HL-60/S4 treated with retinoic acid at 250 ng/mL for 4 days and 3 days (cell line): ENCODE results near the gene TST.

Source experiments
- in situ Hi-C: fragments of 300-500 bp; cut with MboI; formaldehyde crosslinking; loops from 2 replicates; pipeline ENCODE4 v1.7.0; 2022; ENCODE audit warnings: low sequenced_read_pairs

Gene TST

DNA sequence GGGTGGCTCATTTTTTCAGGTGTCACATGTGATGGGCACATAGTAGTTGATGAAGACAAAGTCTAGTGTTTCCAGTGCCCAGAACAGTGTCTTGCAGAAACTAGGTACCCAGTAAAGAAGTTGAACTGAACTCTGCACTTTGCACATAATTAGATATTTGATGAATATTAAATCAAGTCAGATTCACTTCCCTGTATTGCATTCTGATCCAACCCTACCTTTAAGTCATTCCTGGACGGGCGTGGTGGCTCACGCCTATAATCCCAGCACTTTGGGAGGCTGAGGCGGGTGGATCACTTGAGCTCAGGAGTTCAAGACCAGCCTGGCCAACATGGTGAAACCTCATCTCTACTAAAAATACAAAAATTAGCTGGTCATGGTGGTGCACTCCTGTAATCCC, 30.2 kb downstream of the TST start:
- in situ Hi-C loops: loop anchor here (10.0 to 25.0 kb wide), 2 partner anchors 204 to 452 kb away; partner anchors contain the start of gene EIF3D

DNA sequence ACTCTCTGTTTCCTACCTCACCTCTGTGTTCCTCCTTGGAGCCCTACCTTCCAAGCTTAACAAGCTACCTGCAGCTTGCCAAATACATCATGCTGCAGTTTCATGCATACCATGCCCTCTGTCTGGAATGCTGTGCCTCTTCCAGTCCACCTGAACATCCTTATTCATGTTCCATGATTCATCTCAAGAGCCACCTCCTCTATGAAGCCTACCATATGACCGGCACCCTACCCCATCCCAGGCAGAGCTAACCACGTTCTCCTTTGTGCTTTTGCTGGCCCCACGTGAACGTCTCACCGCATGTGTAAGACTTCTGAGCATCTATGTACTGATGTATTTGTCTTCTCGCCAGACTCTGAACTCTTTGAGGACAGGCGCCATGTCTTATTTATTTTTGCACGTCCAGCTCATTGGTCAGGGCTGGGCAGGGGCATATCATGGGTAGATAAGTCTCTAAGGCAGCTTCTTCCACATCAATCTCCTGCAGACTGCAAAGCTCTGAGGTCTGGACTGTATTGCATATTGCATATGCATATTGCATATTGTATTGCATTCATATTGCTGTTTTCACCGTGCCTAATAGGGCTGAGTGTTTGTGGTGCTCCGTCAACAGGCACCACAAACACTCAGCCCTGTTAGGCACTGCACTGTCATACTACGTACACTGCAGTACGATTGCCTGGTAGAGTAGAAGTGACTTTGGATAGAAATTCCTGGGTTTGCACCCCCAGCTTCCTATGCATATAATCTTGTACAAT, 31.0 kb downstream of the TST start:
- in situ Hi-C loops: loop anchor here (10.0 to 25.0 kb wide), 2 partner anchors 203 to 451 kb away; partner anchors contain the start of gene EIF3D

DNA sequence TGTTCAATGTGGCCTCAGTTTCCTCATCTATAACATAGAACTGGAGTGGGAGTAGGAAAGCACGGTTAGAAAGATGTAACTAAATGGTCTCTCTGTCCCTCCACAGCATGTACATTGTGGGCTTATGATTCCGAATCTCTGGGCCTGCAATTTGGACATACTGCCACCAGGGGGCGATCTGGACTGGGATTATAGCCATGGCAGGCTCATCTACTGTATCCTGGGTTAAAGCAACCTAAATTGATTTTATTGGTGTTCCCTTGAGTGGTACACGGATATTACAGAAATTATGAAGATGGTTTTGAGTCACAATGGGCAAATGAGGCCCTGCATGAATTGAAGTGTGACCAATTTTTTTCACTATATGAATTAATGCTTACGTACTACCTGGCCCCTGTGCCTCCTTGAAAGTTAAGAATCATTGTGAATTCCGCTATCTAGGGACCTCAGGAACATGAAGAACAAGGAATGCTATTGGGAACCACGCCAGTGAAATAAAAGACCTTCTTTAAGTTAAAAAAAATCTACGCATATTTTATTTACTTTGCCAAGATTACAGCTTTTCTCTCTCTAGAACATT, 32.9 kb downstream of the TST start:
- in situ Hi-C loops: loop anchor here (10.0 to 25.0 kb wide), 2 partner anchors 202 to 449 kb away; partner anchors contain the start of gene EIF3D

DNA sequence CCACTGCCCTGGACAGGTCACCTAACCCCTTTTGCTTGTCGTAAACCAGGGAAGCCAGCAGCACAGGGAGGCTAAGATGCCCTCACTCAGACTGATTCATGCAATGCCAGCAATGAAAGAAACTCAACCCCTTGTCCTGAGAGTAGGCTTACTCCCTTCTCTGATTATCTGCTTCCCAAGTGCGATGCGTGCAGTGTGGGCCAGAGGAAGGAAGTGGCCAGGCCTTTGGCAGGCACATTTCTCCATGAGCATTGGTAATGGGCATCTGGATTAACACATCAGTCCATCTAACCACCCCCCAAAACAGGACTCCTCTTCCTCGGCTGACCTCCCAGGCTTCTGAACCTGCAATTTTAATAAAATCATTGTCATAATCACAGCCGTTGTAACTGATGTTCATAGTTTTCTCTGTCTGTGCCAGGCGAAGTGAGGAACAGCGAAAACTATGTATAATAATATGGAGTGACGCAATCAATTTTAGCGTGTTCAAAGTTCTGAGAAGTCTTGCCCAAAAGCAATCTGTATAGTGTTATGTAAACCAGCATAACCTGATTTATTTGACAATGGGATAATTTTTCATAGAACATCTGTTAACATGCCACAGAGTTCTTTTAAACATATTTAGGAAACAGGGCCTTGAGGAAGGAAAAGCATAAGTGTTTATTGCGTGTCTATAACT, 33.9 kb downstream of the TST start:
- in situ Hi-C loops: loop anchor here (10.0 to 25.0 kb wide), 2 partner anchors 201 to 448 kb away; partner anchors contain the start of gene EIF3D

DNA sequence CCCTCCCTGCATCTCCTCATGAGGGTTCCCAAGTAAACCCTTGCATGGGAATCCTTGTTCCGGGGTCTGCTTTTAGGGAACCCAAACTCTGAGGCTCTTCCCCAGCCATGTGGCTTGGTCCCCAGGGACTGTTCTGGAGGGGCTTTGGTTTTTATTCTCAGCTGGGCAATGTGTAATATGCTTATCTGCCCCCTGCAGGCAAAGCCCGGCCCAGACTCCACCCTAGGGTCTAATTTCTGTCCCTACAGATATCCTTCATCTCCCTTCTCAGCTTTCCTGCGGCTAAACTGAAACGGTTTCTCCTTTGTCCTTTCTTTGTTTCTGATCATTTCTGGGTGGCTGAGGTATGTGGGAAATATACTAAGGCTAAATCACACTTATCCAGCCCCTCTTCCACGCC, 37.1 kb downstream of the TST start:
- in situ Hi-C loops: loop anchor here (10.0 to 25.0 kb wide), 2 partner anchors 197 to 445 kb away; partner anchors contain the start of gene EIF3D

DNA sequence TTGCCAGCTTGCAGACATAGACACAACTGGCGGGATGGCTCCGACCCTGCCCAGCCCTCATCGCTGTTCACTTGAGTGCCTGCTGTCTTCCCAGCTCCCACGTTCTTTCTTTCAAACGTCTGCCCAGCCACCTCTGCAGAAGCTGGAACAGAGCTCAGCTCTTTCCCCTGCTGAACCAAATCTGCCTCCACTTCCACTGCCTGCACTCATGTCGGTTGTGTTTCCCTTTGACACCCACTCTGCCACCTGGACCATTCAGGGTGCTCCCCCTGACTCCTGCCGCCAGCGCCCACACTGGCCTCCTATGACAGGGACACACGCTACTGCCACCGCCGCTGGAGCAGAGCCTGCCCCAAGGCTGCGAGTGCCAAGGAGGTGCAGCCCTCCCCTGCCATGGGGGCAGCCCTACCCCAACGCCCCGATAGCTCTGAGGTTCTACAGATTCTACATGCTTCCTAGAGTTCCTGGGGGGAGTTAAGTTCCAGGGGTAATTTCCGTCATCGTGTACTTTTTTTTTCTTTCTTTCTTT, 37.9 kb downstream of the TST start:
- in situ Hi-C loops: loop anchor here (10.0 to 25.0 kb wide), 2 partner anchors 197 to 444 kb away; partner anchors contain the start of gene EIF3D

DNA sequence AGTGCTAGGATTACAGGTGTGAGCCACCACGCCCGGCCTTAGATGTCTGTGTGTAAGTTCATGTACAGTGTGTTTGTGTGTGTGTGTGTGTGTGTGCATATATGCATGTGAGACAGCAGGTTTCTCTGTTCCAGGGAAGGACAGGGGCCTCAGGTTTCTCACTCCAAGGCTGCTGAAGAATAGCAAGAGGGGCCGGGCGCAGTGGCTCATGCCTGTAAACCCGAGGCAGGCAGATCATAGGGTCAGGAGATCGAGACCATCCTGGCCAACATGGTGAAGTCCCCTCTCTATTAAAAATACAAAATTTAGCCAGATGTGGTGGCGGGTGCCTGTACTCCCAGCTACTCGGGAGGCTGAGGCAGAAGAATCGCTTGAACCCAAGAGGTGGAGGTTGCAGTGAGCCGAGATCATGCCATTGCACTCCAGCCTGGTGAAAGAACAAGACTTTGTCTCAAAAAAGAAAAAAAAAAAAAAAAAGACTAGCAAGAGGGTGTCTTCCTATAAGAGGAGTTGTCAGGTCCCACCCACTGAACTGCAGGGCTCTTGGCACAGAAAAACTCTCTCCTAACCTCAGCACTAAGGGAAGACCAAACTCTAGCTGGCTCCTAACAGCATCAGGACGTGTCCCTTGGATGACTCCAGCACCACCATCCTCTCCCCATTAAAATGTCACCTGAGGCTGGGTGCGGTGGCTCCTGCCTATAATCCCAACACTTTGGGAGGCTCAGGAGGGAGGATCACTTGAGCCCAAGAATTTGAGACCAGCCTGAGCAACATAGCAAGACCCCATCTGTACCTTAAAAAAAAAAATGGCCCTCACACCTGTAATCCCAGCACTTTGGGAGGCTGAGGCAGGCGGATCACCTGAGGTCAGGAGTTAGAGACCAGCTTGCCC, 40.0 kb downstream of the TST start:
- in situ Hi-C loops: loop anchor here (25.0 kb wide), 1 partner anchor 442 kb away; the partner anchor contains the start of gene EIF3D

DNA sequence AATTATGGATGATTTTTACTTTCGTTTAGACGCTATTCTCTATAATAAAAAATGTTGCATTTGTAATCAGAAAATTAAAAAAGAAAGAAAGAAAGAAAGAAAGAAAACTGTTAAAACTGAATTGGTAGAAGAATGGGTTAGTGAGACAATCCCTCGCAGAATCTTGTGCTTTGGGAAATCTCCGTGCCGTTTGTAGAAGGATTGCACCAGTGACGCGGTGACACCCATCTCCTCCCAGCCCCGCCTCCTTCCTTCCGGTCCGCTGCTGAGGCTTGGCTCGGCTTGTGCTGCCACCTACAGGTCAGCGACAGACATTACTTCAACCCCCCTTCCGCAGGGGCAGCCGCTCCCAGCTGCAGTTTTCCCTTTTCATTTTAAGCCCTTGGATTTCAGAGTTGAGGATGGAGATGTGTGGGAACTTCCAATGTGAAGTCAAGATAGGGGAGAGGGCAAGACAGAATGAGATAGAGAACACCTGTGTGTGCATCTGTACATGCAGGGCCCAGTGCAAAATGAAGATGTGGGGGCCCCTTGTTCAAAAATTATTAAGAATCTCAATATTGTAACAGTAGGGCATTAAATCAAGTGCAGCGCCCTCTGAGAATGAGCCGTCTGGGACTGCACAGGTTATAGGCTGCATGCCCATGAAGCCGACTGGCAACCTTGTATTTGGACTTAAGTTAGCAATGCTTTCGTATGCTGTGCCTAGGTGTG, 41.1 kb downstream of the TST start:
- in situ Hi-C loops: loop anchor here (25.0 kb wide), 1 partner anchor 441 kb away; the partner anchor contains the start of gene EIF3D

DNA sequence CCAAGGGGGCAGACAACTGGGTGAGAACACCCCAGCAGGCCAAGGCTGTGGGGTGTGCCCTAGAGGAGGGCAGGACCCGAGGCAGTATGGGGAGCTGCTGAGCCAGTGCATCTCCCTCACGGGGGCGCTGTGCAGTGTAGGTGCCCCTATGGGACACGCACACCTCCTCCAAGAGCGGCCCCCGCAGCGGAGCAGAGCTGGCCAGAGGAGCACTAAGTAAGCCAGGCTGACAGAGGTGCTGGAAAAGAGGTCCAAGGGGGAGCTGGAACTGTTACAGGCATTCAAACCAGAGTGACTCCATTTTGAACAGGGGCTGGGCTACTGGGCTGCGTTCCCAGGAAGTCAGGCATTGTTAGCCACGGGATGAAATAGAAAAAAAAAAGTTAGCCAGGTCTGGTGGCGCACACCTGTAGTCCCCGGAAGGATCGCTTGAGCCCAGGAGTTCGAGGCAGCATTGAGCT, 41.8 kb downstream of the TST start:
- in situ Hi-C loops: loop anchor here (25.0 kb wide), 1 partner anchor 440 kb away; the partner anchor contains the start of gene EIF3D

DNA sequence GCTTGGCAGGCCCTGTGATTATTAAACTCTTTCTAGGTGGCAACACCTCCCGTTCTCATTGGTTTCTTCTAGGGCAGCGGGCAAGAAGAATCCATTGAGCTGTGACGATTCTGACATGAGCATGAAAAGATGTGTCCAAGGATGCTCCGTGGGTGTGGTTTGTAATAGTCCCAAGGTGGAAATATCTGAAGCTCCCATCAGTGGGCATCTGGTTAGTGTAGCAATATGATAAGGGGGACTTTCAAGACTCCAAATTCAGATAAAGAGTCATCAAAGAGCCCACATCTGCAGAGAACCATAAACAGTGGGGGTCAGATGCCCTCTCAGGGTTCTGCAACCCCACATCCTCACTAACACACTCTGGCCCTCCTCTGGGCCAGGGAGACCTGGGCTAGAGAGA, 42.6 kb downstream of the TST start:
- in situ Hi-C loops: loop anchor here (25.0 kb wide), 1 partner anchor 439 kb away; the partner anchor contains the start of gene EIF3D

DNA sequence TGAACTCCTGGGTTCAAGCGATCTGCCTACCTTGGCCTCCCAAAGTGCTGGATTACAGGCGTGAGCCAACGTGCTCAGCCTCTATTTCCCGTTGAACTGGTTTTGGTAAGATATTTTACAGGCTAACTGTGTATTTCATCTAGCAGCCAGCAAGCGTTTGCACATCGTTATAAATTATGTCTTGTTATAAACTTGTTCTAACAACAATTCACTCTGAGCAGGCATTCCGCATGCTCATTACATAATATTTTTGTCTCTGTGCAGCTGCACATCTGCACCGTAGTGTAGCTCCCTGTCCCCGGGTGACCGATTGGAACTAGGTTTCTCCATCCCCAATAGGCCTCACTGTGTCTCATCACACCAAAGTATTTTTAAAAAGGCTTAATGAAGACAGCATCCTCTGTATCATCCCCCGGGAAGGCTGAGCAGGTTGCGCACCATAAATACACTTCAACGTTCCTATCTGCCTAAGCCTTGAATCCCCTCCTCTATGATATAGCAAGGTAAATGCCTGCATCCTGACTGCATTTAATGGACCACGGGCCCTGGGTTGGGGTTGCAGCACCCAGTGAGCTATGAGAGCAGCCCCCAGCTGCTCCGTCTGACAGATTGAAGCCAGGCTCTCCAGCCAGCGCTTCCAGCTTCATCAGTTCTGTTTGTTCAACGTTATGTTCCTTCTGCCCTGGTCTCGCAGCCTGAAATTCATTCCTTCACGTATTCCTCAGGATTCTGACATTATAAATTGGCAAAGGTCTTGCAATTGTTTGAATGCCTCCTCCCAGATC, 47.7 kb downstream of the TST start:
- in situ Hi-C loops: no loop called here

DNA sequence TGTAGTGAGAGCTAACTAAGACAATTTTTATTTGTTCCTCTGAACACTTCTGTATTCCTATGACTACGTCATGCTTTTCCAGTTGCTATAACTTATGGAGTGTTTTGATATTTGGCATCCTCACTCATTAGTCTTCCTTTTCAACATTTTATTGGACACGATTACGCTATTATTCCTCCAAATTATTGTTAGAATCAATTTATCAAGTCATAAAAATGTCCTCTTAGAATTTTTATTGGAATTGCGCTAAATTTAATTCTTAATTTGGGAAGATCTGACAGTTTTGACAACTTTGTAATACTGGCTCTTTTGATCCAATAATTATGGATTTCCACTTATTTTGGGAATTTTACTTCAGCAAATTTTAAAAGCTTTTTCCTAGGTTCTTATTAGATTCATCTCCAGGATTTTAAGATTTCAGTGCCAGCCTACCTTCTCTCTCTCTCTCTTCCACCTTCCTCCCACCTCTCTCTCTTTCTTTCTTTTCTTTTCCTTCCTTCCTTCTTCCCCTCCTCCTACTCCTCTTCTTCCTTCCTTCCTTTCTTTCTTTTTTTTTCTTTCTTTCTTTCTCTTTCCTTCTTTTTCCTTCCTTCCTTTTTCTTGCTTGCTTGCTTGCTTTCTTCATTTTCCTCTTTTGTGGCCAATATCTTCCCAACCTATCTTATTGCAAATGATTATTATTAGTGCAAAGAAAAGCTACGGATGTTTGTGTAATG, 50.8 kb downstream of the TST start:
- in situ Hi-C loops: no loop called here

DNA sequence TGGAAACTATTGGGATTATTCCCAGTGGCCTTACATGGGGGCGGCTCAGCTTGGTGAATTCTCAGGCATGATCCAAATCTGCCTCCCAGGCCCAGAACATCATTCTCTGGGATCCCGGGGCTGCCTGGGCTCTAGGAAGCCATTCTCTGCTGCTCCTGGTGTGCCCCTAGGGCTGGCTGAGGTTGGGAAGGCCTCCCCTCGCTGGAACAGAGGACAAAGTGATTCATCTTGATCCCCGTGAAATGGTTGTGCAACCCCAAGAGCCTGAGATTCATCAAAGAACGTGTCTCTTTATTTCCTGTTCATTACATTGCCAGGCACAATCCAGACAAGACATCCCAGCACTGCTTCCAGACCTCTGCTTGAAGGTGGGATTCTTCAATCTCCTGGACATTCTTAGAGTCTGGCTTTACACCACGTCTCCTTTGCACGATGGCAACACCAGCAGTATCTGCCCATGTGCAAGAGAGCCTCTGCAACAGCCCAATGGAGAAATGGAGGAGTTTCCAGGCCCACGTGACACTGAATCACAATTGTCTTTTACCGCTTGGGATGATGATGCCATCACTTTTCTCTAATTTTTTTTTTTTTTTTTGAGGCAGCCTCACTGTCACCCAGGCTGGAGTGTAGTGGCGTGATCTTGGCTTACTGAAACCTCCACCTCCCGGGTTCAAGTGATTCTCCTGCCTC, 52.3 kb downstream of the TST start:
- in situ Hi-C loops: no loop called here

DNA sequence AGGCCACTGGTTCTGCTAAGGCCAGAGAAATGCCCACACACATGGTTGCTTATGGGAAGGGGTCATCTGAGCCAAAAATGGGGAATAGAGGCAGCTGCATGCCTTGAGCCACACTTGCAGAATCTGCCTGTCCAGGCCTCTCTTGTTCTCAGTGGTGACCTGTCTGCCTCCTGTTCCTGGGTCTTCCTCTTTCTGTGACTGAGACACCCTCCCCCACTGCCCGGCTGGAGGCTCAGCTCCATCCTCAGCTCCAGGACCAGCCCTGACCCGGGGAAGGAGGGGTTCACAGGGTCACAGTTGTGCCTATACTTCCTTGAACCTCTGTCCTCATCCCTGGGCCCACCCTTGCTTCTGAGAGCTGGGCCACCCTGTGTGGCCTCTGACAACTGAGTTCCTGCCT, 53.6 kb downstream of the TST start:
- in situ Hi-C loops: no loop called here

DNA sequence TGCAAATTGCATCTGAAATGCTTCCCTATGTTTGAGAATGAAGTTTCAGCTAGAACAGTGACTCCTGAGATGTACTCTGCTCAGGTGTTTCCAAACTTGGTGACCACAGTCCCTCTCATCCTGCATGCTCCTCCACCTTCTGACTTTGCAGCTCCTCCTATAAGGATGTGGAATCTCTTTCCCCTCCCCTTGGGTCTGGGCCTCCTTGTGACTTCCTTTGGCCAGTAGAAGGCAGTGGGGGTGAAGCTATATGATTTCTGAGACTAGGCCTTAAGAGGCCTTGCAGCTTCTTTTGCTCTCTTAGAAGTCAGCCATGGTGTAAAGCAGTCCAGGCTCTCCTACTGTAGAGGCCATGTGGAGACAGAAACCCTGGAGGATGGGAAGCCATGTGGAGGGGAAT, 55.1 kb downstream of the TST start:
- in situ Hi-C loops: no loop called here

DNA sequence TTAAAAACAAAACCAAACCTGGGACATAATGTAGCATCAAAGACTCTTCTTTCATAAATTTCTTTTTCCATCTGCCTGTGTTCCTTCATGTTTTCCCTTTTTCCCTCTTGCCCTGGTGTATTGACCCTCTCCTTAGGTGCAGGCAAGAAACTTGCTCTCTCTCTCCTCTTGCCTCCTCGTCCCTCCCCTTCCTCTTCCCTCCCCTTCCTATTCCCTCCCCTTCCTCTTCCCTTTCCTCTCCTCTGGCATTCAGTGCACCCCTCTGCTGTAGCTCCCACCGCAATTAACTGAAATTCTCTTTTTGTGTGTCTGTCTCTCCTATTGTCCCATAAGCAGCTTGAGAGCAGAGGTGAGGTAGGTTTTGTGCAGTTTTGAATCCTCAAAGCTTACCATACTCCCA, 55.9 kb downstream of the TST start:
- in situ Hi-C loops: no loop called here

DNA sequence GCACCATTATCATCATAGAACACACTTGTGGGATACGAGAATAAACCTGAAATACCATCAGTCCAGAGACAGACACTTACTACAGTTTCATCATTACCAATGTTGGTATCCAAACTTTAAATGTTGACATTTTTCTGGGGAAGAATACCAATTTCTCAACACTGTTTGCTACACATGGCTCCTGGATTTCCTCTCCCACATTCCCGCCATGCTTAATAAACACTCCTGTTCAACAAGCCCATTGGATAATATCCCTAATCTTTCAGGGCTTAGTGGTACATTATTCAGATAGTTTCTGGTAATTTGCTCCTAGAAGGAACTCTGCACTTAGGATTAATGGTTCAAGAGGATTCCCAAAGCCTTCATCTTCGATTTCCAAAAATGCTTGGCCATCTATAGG, 57.6 kb downstream of the TST start:
- in situ Hi-C loops: no loop called here
